SW 1271 (cell line): ENCODE measurements around the gene NDUFB2.
"Not testable (repeated sequence)": the region's sequence is repeated elsewhere in the genome, so short reads cannot be mapped to it uniquely, and the experiment has no call there.

Source experiments
- DNase-seq, 2 experiments: peaks; one replicate each; lab custom pipeline; 2025; lab: John Stamatoyannopoulos, UW

Gene NDUFB2

GRCh38 chr7:140696680-140697446 lies at the start of gene NDUFB2:
TSS of gene NDUFB2 (plus strand) at chr7:140696708. CDS start at chr7:140696745, 37 bp downstream.
- DNase-seq = peak; percentile 56 to 79

- peak in 1 of 2 experiments; percentile 33 for DNase-seq
These were observed 49.4 kb upstream of the NDUFB2 start for GRCh38 chr7:140646931-140647647.

GRCh38 chr7:140649556-140650205 lies 46.8 kb upstream of the NDUFB2 start:
- no peak for DNase-seq

GRCh38 chr7:140650367-140650766 lies 46.1 kb upstream of the NDUFB2 start:
- DNase-seq = no peak

- peak; percentile 34 to 65 for DNase-seq
These were observed 43.0 kb upstream of the NDUFB2 start for GRCh38 chr7:140653319-140654108.

- no peak for DNase-seq
These were observed 42.5 kb upstream of the NDUFB2 start for GRCh38 chr7:140654109-140654387.

GRCh38 chr7:140654661-140655060 lies 41.8 kb upstream of the NDUFB2 start:
- DNase-seq = no peak

GRCh38 chr7:140655511-140656408 lies 40.7 kb upstream of the NDUFB2 start:
- DNase-seq = no peak

GRCh38 chr7:140656548-140657515 lies 39.7 kb upstream of the NDUFB2 start:
- DNase-seq = no peak

- DNase-seq = no peak
These were observed 38.6 kb upstream of the NDUFB2 start for GRCh38 chr7:140657891-140658290.

- DNase-seq = no peak
These were observed 36.7 kb upstream of the NDUFB2 start for GRCh38 chr7:140659856-140660255.

- DNase-seq = peak in 1 of 2 experiments; percentile 36
These were observed 35.4 kb upstream of the NDUFB2 start for GRCh38 chr7:140661124-140661523.

- not testable (repeated sequence) for DNase-seq
These were observed 33.6 kb upstream of the NDUFB2 start for GRCh38 chr7:140662938-140663337.

GRCh38 chr7:140667476-140667875 lies 29.0 kb upstream of the NDUFB2 start:
- no peak for DNase-seq

- no peak for DNase-seq
These were observed 27.9 kb upstream of the NDUFB2 start for GRCh38 chr7:140668641-140669040.

GRCh38 chr7:140669352-140669751 lies 27.2 kb upstream of the NDUFB2 start:
- no peak for DNase-seq

- not testable (repeated sequence) for DNase-seq
These were observed 26.6 kb upstream of the NDUFB2 start for GRCh38 chr7:140669862-140670261.

- no peak for DNase-seq
These were observed 26.1 kb upstream of the NDUFB2 start for GRCh38 chr7:140670343-140670935.

- DNase-seq = no peak
These were observed 24.5 kb upstream of the NDUFB2 start for GRCh38 chr7:140671966-140672365.
